ENCODE measurements around the gene HLA-DRB5. TPM values are rescaled to one million over a fixed set of nuclear protein-coding genes. Genes with fewer than 3 reads are reported as not detected.
"Not testable (repeated sequence)": the region's sequence is repeated elsewhere in the genome, so short reads cannot be mapped to it uniquely, and the experiment has no call there.

HLA-DRB5 gene
- total RNA-seq, 2 donors from 2014 or later: 1.7 to 28.4 TPM

DNA sequence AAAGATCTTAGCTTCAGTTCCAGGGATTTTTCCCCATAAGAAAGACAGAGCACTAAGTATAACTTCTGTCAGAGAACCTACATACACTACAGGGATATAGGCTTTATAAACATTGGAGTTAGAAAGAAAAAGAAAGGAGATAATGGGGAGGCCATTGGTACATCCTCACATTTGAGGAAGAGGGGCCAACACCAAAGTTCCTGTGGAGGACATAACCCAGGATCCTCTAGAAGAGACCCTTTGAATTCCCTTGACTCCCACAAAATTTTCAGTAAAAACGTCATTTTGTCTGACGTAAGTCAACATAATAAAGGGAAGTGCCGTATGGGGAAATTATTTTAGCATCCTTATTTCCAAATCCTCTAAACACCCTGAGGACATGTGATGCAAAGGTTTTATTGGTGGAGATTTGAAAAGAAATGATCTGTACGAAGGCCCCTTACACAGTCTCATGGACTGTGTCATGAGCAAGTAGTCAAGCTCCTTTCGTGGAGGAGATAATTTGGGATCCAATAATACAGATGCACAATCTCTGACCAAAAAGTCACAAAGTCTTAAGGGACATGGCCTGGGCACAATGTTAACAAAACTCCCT is 57.2 kb downstream of the HLA-DRB5 start:
- no peaks in the 10 kb centered on the region for H3K36me3 ChIP-seq
- no peaks in the 10 kb centered on the region for H3K4me1 ChIP-seq
- no peaks in the 10 kb centered on the region for H3K9me3 ChIP-seq
- no peak overlapping the region for H3K4me3 ChIP-seq
- DNase-seq (ENCODE audit: low spot score): no peak
- H3K27me3 ChIP-seq: no peaks in the 10 kb centered on the region
- peak overlapping the region in 1 of 2 donors; percentile 43 for H3K27ac ChIP-seq
- TF ChIP-seq CTCF (IDR thresholded peaks at IDR 0.05): no peak

- DNase-seq (ENCODE audit: low spot score); H3K36me3 ChIP-seq; H3K4me1 ChIP-seq; H3K27ac ChIP-seq; H3K4me3 ChIP-seq; H3K9me3 ChIP-seq; H3K27me3 ChIP-seq: not testable (repeated sequence)
These were observed 62.2 kb downstream of the HLA-DRB5 start for GRCh38 chr6:32467743-32468503.

Other genes with a start within 250 kb of the HLA-DRB5 start
- gene TSBP1, start 158.4 kb downstream of the HLA-DRB5 start, total RNA-seq: not detected
- not detected for gene BTNL2, start 123.1 kb downstream of the HLA-DRB5 start, total RNA-seq
- 10 to 100 TPM; 57.5 to 93.5 TPM for gene HLA-DRA, start 90.4 kb downstream of the HLA-DRB5 start, total RNA-seq
- 10 to 100 TPM; 24.0 to 37.6 TPM for gene HLA-DRB1, start 59.6 kb upstream of the HLA-DRB5 start, total RNA-seq
- 1 to 10 TPM in 1 of 2 donors, under 1 TPM in 1; 0.63 to 2.9 TPM for gene HLA-DQA1, start 107.1 kb upstream of the HLA-DRB5 start, total RNA-seq
- 1 to 10 TPM in 1 of 2 donors, under 1 TPM in 1; 0.59 to 1.8 TPM for gene HLA-DQB1, start 136.4 kb upstream of the HLA-DRB5 start, total RNA-seq
- gene HLA-DQA2, start 211.1 kb upstream of the HLA-DRB5 start, total RNA-seq: under 1 TPM in 1 of 2 donors, not detected in 1; 0.75 TPM
- 1 to 10 TPM in 1 of 2 donors, not detected in 1; 1.3 TPM for gene HLA-DQB2, start 233.2 kb upstream of the HLA-DRB5 start, total RNA-seq